ENCODE data around the gene BTNL9.
"Not testable (repeated sequence)": the region's sequence is repeated elsewhere in the genome, so short reads cannot be mapped to it uniquely, and the experiment has no call there.

BTNL9 gene

GRCh38 chr5:181039931-181040630 lies at the start of gene BTNL9:
TSS of gene BTNL9 (plus strand) at chr5:181040266. CDS start at chr5:181045490, 5,224 bp downstream.
- DNase-seq, result no peak

DNA sequence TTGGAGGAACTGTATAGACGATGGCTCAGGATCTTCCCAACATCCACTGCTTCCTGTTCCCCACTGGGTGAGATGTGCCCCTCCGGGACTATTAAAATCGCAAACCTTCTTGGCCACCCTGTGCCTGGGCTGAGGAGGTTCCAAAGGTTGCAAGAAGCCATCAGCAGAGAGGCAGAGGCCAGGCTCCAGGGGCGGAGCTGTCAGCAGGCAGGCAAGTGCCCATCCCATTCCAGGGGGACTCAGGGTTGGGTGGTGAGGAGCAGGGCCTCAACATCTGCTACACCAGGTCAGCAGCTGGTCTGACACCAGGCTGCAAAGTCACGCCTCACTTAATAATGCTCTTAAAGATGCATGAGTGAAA lies 49.2 kb upstream of the BTNL9 start:
- no peak for DNase-seq

DNA sequence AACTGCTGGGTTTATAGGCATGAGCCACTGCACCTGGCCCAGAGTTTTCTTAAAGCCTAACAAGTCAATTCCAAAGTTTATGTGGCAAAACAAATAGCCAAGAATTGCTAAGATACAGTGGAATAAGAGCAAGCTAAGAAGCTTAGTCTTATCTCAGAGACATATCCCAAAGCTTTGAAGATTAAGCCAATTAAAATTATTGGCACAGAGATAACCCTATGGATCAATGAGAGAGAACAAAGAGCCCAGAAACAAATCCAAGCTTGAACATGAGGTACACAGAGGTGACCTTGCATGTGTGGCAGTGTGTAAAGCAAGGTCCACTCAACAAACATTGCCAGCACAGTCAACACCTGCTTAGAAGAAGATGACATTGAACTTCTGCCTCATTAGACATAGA lies 38.1 kb upstream of the BTNL9 start:
- DNase-seq, result no peak

GRCh38 chr5:181005791-181006190 lies 34.3 kb upstream of the BTNL9 start:
- no peak for DNase-seq

DNA sequence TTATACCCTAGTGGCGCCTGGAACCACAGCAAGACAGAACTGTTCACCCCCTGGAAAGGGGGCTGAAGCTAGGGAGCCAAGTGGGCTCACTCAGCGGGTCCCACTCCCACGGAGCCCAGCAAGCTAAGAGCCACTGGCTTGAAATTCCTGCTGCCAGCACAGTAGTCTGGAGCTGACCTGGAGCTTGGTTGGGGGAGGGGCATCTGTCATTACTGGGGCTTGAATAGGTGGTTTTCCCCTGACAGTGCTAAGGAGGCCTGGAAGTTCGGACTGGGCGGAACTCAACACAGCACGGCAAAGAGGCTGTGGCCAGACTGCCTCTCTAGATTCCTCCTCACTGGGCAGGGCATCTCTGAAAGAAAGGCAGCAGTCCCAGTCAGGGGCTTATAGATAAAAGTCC lies 31.9 kb upstream of the BTNL9 start:
- no peak for DNase-seq

- not testable (repeated sequence) for DNase-seq
Observed at GRCh38 chr5:181010018-181010417, 30.0 kb upstream of the BTNL9 start.

DNA sequence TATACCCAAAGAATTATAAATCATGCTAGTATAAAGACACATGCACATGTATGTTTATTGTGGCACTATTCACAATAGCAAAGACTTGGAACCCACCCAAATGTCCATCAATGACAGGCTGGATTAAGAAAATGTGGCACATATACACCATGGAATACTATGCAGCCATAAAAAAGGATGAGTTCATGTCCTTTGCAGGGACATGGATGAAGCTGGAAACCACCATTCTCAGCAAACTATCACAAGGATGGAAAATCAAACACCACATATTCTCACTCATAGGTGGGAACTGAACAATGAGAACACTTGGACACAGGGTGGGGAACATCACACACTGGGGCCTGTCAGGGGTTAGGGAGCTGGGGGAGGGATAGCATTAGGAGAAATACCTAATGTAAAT lies 25.4 kb upstream of the BTNL9 start:
- DNase-seq, result not testable (repeated sequence)

DNA sequence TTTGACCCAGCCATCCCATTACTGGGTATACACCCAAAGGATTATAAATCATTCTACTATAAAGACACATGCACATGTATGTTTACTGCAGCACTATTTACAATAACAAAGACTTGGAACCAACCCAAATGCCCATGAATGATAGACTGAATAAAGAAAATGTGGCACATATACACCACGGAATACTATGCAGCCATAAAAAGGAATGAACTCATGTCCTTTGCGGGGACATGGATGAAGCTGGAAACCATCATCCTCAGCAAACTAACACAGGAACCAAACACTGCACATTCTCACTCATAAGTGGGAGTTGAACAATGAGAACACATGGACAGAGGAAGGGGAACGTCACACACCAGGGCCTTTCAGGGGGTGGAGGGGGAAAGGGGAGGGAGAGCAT lies 22.6 kb upstream of the BTNL9 start:
- not testable (repeated sequence) for DNase-seq

- no peak for DNase-seq
Observed at GRCh38 chr5:181020688-181021087, 19.4 kb upstream of the BTNL9 start.

DNA sequence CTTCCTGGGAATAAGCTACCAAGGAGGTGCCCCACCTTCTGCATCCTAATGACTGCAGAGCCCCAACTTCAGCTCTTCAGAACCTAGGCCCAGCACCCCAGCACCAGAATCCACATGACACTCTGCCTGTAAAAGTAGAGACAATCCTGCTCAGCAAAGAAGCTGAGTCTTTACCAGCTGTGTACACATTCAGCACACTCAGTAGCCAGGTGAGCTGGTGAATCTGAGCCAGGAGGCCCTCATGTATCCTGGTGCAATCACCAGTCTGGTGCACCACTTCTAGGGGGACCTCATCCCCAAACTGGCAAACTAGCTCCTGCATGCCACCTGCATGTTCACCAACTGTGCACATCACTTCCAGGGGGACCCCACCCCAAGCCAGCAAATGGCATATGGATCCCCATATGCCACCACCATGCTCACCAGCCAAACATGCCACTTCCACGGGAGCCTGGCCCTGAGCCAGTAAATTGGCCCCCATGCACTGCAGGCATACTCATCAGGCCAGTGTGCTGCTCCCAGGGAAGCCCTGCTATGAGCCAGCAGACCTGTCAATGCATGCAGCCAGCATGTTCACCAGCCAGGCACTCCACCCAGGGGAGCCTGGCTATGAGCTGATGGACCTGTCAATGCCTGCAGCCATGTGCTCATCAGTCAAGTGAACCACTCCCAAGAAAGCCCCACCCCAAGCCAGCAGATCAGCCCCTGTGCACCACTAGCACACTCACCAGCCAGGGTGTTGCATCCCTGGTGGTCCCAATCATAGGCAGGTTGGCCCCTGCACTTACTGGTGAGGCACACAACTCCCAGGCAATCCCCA lies 15.6 kb upstream of the BTNL9 start:
- no peak for DNase-seq

DNA sequence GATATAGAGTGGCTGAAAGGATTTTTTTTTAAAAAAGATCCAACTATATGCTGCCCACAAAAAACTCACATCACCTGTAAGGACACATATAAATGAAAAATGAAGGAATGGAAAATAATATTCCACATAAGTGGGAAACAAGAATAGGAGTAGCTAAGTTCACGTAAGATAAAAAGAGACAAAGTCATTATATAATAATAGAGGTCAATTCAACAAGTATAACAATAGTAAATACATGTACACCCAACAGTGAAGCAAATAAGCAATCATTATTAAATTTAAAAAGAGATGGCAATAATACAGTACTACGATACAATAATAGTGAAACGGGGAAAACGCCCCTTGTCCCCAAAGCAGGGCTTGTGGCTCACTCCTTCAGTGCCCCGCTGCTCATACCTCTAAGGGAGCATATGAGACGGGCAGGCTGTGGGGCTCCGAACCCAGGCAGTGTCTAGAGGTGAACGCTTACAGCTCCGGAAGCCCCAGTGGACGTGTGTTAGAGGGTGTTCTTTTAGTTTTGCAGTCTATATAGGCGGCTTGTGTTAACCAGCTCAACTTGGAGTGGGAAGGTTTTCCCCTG lies 12.5 kb upstream of the BTNL9 start:
- no peak for DNase-seq

DNA sequence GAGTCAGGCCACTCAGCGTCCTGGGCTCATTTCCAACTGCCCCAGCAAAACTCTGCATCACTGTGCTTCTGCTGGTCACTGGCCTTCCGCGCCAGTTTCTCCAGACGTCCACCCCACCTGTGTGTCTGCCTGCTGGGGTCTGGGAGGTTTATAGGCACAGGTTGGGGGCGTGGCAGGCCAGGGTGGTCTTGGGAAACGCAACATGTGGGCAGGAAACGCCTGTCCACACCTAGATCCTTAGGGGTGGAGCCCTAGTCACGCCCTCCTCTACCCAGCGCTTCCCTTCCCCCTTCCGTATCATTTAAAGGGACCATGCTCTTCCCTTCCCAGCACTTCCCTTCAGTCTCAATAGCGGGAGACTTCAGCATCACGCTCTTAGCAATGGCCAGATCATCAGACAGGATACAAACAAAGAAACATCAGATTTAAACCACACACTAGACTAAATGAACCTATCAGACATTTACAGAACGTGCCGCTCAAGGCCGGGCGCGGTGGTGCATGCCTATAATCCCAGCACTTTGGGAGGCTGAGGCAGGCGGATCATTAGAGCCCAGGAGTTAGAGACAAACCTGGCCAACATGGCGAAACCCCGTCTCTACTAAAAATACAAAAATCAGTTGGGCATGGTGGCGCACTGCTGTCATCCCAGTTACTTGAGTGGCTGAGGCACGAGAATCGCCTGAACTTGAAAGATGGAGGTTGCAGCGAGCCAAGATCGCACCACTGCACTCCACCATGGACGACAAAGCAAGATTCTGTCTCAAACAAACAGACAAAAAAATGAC lies 11.8 kb upstream of the BTNL9 start:
- no peak for DNase-seq

- no peak for DNase-seq
Observed at GRCh38 chr5:181031716-181032115, 8.3 kb upstream of the BTNL9 start.

DNA sequence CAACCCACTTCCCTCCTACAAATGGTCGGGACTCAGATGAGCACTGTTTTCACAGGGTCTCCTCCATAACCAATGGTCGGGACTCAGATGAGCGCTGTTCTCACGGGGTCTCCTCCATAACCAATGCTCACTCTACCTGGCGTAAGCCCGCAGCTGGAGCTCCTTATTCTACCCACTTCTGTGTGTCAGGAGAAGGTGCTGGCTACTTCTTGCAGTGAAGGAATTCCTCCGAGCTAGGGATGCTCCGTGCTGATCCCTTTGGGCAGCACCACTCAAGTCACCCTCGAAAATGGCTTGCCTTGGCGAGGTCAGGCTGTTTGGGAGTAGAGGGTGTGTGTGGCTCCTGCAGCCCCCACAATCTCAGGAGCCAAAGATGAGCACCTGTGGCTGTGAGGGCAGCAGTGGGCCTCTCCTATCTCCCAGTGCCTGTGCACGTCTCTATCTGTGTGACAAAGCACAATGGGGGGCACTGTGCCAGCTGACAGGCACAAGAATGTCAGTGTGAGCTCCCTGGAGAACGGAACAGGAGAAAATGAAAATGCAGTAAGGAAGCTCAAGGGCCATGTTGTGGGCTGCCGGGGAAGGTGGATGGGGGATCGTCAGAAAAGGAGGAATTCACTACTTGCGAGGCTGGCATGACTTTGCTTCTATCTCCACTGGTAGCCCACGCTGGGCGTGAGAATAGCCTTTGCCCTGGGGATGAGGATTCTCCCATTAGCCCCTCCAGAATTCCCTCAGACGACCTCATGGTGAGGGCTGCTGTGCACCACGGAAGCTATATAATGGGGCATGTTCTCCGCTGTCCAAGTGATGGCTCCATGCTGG lies 3.9 kb upstream of the BTNL9 start:
- no peak for DNase-seq

GRCh38 chr5:181036816-181037364 lies 3.2 kb upstream of the BTNL9 start:
- no peak for DNase-seq

GRCh38 chr5:181037365-181037861 lies 2.7 kb upstream of the BTNL9 start:
- DNase-seq, result no peak

GRCh38 chr5:181039471-181039870 lies 595 bp upstream of the BTNL9 start:
- DNase-seq, result no peak

DNA sequence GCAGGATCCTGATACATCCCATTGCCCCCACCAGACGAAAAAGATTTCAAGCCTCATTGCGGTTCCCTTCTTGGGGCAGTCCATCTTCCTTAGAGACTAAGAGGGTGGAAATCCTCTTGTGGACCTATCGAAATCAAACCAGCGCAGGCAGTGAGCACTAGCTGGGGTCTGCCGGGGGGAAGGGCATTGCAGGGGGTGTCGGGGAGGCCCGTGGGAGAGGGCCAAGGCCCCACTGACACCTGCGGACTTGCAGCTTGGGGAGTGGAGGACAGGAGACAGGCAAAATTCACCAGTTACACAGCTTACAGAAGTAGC lies 522 bp downstream of the BTNL9 start:
- DNase-seq, result no peak

DNA sequence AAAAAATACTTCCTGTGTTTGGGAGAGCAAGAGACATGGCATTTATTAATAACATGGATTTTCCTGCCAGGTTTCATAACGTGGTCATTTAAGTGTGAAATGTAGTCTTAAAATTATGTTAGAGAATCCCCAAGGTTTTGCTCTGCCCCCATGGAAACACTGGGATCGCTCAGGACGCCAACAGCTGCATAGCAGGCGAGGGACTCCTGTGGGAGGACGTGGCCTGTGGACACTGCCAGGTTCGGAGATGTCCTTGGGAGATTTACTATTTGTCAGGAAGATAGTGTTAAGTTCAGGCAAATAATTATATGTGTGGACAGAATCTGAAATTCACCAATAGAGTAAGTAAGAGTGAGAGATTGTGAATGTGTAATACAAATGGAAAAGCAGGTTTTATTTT lies 977 bp downstream of the BTNL9 start:
- no peak for DNase-seq

- DNase-seq, result no peak
Observed at GRCh38 chr5:181042036-181042713, 2.1 kb downstream of the BTNL9 start.

- DNase-seq, result no peak
Observed at GRCh38 chr5:181042722-181043121, 2.7 kb downstream of the BTNL9 start.

Measured in GF-D8 (cell line).